ENCODE data around the gene CCDC106. TPM values are rescaled to one million over a fixed set of nuclear protein-coding genes. Genes with fewer than 3 reads are reported as not detected.
A peak's percentile ranks its signal among the peaks of the same experiment; 100 is the strongest.

The CCDC106 gene
- total RNA-seq, 1 experiment from 2014 or later = 36.0 TPM

DNA sequence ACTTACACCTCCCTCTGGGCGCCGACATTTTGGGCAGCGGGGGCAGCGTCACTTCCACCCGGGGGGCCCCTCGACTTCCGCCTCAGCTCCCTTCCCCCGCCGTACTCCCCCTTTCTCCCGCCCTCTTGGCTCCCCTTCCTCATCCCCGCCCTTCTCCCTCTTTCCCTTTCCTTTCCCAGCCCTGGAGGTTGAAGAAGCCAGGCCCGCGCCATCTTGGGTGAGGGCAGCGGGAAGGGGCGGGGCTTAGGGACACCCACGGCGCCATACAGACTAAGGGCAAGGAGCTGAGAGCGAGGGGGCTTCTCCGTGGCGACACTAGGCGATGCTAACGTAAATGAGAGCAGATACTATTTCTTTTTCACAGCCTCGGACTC, 48.6 kb upstream of the CCDC106 start, which contains the start of gene FIZ1:
TSS of gene FIZ1 (minus strand) at position 50 of the 374 bp plus-strand sequence. CDS start 1,652 bp downstream, outside the sequence.
- no peaks in the 10 kb centered on the region for H4K20me1 ChIP-seq (ENCODE audit: low read length)
- no peaks in the 10 kb centered on the region for H3K9me3 ChIP-seq (ENCODE audit: low read length)
- peak within 1 kb of the TSS; percentile 87 for H3K27ac ChIP-seq (ENCODE audit: low read length)
- peaks cover 14% of the 10 kb centered on the region for H3K4me1 ChIP-seq (ENCODE audit: insufficient read depth, low read length)
- H3K4me3 ChIP-seq (ENCODE audit: low read length) = peak within 1 kb of the TSS; percentile 77
- TF ChIP-seq EZH2 (IDR thresholded peaks at IDR 0.05; ENCODE audit: low read length, unreplicated experiment) = no peak
- TF ChIP-seq EZH2phosphoT487 (IDR thresholded peaks at IDR 0.05; ENCODE audit: borderline replicate concordance, low read length) = no peak
- TF ChIP-seq, protein P1, sequence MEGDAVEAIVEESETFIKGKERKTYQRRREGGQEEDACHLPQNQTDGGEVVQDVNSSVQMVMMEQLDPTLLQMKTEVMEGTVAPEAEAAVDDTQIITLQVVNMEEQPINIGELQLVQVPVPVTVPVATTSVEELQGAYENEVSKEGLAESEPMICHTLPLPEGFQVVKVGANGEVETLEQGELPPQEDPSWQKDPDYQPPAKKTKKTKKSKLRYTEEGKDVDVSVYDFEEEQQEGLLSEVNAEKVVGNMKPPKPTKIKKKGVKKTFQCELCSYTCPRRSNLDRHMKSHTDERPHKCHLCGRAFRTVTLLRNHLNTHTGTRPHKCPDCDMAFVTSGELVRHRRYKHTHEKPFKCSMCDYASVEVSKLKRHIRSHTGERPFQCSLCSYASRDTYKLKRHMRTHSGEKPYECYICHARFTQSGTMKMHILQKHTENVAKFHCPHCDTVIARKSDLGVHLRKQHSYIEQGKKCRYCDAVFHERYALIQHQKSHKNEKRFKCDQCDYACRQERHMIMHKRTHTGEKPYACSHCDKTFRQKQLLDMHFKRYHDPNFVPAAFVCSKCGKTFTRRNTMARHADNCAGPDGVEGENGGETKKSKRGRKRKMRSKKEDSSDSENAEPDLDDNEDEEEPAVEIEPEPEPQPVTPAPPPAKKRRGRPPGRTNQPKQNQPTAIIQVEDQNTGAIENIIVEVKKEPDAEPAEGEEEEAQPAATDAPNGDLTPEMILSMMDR (conservative IDR thresholded peaks at IDR 0.05; ENCODE audit: low read depth, low read length) = no peak
- no TSS peak for BruUV-seq (replicated peaks)
- ATAC-seq (peak; percentile 81), DNase-seq (peak; percentile 99)
- peak within 1 kb of the TSS; percentile 90 for H3K4me2 ChIP-seq (ENCODE audit: low read length)
- no peaks in the 10 kb centered on the region for H3K9me2 ChIP-seq (replicated peaks; ENCODE audit: low read length)
- peaks cover 12% of the 10 kb centered on the region; the same call in 1 of the 2 replicates for H3K79me2 ChIP-seq (ENCODE audit: low read length)
- intact Hi-C loops (cut with micrococcal nuclease) = loop anchor here (1.0 to 5.0 kb wide), 4 partner anchors 12 to 41 kb away; partner anchors contain the start of genes ZNF579 and ZNF580
- H3F3A ChIP-seq (ENCODE audit: low read length, unreplicated experiment) = peaks cover under 1% of the 10 kb centered on the region
- POLR2A ChIA-PET (ENCODE audit: unreplicated experiment) = interaction anchor here (0.5 to 1.2 kb wide), 10 partner anchors 13 to 1136 kb away, joined by 3 to 10 read pairs (median 4); partner anchors contain the start of genes LENG9, ZNF628 and ZNF784
- CTCF ChIA-PET = interaction anchor here (0.5 to 1.4 kb wide), 6 partner anchors 18 to 433 kb away, joined by 3 to 9 read pairs (median 4); partner anchors contain the start of genes CCDC106 and DNAAF3
- no peaks in the 10 kb centered on the region for H3K27me3 ChIP-seq (ENCODE audit: low read length)
- H2AFZ ChIP-seq (ENCODE audit: low read length) = peak within 1 kb of the TSS; percentile 91
- H3K36me3 ChIP-seq (ENCODE audit: low read depth, low read length) = peaks cover 4% of the 10 kb centered on the region; the same call in 1 of the 2 replicates
- peak within 1 kb of the TSS; percentile 95 for H3K9ac ChIP-seq (ENCODE audit: low read length)

DNA sequence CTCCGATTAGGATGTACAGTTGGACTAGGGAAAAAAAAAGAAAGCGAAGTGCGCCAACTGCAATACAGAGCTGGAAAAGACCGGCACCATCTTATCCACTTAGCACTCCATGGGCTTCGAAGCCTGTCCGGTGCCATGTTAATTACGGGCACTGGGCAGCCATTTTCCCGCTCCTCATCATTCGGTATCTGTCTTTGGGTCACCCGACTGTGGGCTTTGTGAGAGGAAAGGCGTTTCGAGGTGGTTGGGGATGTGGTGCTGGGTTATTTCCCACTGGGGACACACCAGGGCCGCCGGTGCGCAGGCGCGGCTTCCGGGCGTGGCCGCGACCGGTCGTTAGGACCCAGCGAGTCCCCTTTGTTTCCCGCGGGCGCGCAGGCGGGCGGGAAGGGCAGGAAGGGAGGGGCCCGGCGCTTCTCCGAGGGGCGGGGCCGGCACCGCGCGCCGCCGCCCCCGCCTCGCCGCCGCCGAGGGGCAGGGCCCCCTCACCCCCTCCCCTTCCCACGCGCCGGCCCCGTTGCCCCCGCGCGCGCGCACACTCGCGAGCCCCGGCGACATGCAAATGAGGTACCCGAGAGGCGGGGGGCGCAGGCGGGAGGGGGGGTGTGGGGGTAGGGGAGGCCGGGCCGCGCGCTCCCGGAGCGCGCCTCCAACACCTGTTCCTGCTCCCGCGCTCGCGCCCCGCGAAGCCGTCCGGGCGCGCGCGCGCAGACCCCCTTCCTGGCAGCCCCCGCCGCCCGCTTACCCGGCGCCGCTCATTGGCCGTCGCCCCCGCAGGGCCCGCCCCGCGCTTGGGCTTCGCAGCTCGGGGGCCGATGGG, 48.0 kb upstream of the CCDC106 start, which contains the start of gene ZNF524:
TSS of gene ZNF524 (plus strand) at position 447 of the 820 bp plus-strand sequence. CDS start 1,825 bp downstream, outside the sequence.
- H3K9ac ChIP-seq (ENCODE audit: low read length) = peak within 1 kb of the TSS; percentile 95
- no peaks in the 10 kb centered on the region for H3K9me2 ChIP-seq (replicated peaks; ENCODE audit: low read length)
- H2AFZ ChIP-seq (ENCODE audit: low read length) = peak within 1 kb of the TSS; percentile 91
- TSS peak; percentile 51 for BruUV-seq (replicated peaks)
- peaks cover 4% of the 10 kb centered on the region; the same call in 1 of the 2 replicates for H3K36me3 ChIP-seq (ENCODE audit: low read depth, low read length)
- ChIA-PET CTCF (interaction anchor here (0.5 to 1.4 kb wide), 4 partner anchors 18 to 123 kb away, joined by 4 to 9 read pairs (median 4); partner anchors contain the start of gene CCDC106), POLR2A (ENCODE audit: unreplicated experiment) (interaction anchor here (0.5 to 1.2 kb wide), 5 partner anchors 13 to 1137 kb away, joined by 4 to 10 read pairs (median 5); partner anchors contain the start of genes LENG9, ZNF628 and ZNF784)
- peaks cover 6% of the 10 kb centered on the region for H3F3A ChIP-seq (ENCODE audit: low read length, unreplicated experiment)
- ATAC-seq (peak; percentile 46), DNase-seq (peak; percentile 87)
- peak within 1 kb of the TSS; percentile 77 for H3K4me3 ChIP-seq (ENCODE audit: low read length)
- no peaks in the 10 kb centered on the region for H3K9me3 ChIP-seq (ENCODE audit: low read length)
- TF ChIP-seq, protein P1 (conservative IDR thresholded peaks at IDR 0.05; ENCODE audit: low read depth, low read length) = no peak
- TF ChIP-seq EZH2phosphoT487 (IDR thresholded peaks at IDR 0.05; ENCODE audit: borderline replicate concordance, low read length) (no peak), EZH2 (IDR thresholded peaks at IDR 0.05; ENCODE audit: low read length, unreplicated experiment) (no peak)
- H3K4me2 ChIP-seq (ENCODE audit: low read length) = peak within 1 kb of the TSS; percentile 90
- peaks cover 19% of the 10 kb centered on the region for H3K4me1 ChIP-seq (ENCODE audit: insufficient read depth, low read length)
- peaks cover 12% of the 10 kb centered on the region; the same call in 1 of the 2 replicates for H3K79me2 ChIP-seq (ENCODE audit: low read length)
- H3K27ac ChIP-seq (ENCODE audit: low read length) = peak within 1 kb of the TSS; percentile 87
- H3K27me3 ChIP-seq (ENCODE audit: low read length) = no peaks in the 10 kb centered on the region
- no peaks in the 10 kb centered on the region for H4K20me1 ChIP-seq (ENCODE audit: low read length)
- intact Hi-C loops (cut with micrococcal nuclease) = loop anchor here (1.0 to 5.0 kb wide), 4 partner anchors 13 to 41 kb away; partner anchors contain the start of genes ZNF579 and ZNF580
